Neutrophil (primary cell): ENCODE measurements around the gene NTM.

Experiments
- H3K27ac ChIP-seq: fragments of 200-600 bp; sonication (generic); 2 replicates; pipeline ENCODE4 v1.5.1; 2016; ENCODE audit warnings: mild to moderate bottlenecking, moderate library complexity
- H3K27me3 ChIP-seq: fragments of 200-600 bp; sonication (generic); 2 replicates; pipeline ENCODE4 v1.6.0; 2016; ENCODE audit warnings: mild to moderate bottlenecking
- H3K36me3 ChIP-seq: fragments of 200-600 bp; sonication (generic); 2 replicates; pipeline ENCODE4 v1.5.1; 2017
- H3K4me1 ChIP-seq, 2 experiments: fragments of 200-600 bp in 1 of 2; sonication (generic) in 1 of 2; 1 replicate in 1 of 2; 2 replicates in 1 of 2; pipeline versions ENCODE4 v1.5.1 to v1.6.1; 2013 to 2016; ENCODE audit warnings: low read depth in 1 of 2, low read length in 1 of 2, mild to moderate bottlenecking in 1 of 2, moderate library complexity in 1 of 2; ENCODE audit not compliant: control insufficient read depth in 1 of 2, insufficient read depth in 1 of 2
- H3K4me3 ChIP-seq, 2 experiments: fragments of 200-600 bp in 1 of 2; sonication (generic) in 1 of 2; 1 replicate in 1 of 2; 2 replicates in 1 of 2; pipeline ENCODE4 v1.5.1; 2013 to 2016; ENCODE audit warnings: low read depth in 1 of 2, low read length in 1 of 2, mild to moderate bottlenecking in 1 of 2, moderate library complexity in 1 of 2
- H3K9me3 ChIP-seq: fragments of 200-600 bp; sonication (generic); 2 replicates; pipeline ENCODE4 v1.5.1; 2016
- CTCF ChIP-seq: fragments of 200-600 bp; sonication (generic); IDR thresholded peaks from 2 replicates; pipeline ENCODE4 v1.5.1; 2016; ENCODE audit warnings: antibody characterized with exemption

NTM gene

GRCh38 chr11:131449036-131450019 lies 78.9 kb downstream of the NTM start:
- no peak for TF ChIP-seq CTCF
- no peaks in the 10 kb centered on the region for H3K9me3 ChIP-seq
- no peaks in the 10 kb centered on the region for H3K27me3 ChIP-seq
- no peak overlapping the region for H3K27ac ChIP-seq
- H3K4me1 ChIP-seq, result no peaks in the 10 kb centered on the region
- no peaks in the 10 kb centered on the region for H3K36me3 ChIP-seq
- H3K4me3 ChIP-seq, result no peak overlapping the region

- no peak for TF ChIP-seq CTCF
- Histone ChIP-seq H3K4me1 (no peaks in the 10 kb centered on the region), H3K27me3 (no peaks in the 10 kb centered on the region), H3K27ac (no peak overlapping the region), H3K9me3 (no peaks in the 10 kb centered on the region), H3K36me3 (no peaks in the 10 kb centered on the region), H3K4me3 (no peak overlapping the region)
Observed at GRCh38 chr11:131454490-131454889, 84.1 kb downstream of the NTM start.

DNA sequence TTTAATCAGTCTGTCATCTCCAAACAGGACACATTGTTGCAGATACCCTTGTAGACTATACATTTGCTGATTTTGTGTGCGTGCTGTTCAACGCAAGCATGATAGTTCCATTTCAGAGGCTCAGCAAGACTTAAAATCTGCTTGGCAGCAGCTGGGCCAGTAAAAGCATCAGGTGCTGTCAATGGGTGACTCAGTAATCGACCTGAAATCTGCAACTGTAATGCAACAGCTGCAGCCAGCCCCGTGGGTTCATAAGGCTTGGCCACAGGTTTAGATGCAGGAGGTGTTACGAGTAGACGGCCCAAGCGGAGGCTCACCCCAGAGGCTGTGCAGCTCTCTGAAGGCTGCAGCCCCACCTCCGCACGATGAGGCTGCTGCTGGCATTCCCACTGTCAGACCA lies 84.6 kb downstream of the NTM start:
- H3K36me3 ChIP-seq, result no peaks in the 10 kb centered on the region
- H3K27ac ChIP-seq, result no peak overlapping the region
- no peak for TF ChIP-seq CTCF
- H3K27me3 ChIP-seq, result no peaks in the 10 kb centered on the region
- no peaks in the 10 kb centered on the region for H3K4me1 ChIP-seq
- no peaks in the 10 kb centered on the region for H3K9me3 ChIP-seq
- no peak overlapping the region for H3K4me3 ChIP-seq

DNA sequence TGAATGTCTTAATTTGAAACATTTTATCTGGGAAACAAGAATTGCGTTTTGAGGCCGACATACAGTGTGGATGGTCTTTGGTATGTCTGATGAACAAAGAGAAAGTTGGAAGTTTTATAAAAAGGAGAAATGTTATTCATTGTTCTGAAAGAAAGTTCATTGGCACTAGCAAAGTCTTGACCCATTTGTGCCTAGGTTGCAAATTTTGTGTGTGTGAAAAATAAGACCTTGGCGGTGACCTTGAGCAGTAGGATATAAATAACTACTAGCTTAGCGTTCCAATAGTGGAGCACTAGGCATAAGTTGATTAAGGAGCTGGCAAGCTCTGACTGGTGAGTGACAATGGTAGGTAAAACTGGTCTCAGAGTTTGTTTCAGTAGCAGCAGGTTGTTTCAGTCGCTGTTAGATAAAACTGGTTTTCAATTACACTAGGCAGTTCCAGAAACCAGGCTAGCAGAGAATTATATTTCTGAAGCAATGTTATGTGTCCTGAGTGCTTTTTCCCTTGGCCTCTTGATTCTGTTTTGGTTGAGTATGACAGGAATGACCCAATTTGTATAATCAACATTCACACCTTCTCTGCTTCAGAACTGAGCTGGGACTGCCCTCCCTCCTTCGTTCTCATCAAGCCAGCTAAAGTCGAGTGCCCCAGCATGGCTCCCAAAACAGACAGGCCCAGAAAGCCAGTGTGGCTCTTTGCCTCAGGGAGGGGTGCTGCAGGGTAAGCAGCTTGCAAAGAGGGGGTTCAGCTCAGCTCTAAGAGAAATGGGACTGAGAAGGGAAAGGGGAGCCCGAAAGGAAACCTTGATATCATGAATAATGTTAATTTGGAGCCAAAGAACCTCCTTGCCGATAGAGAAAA lies 85.7 kb downstream of the NTM start:
- Histone ChIP-seq H3K9me3 (no peaks in the 10 kb centered on the region), H3K27me3 (no peaks in the 10 kb centered on the region), H3K4me3 (no peak overlapping the region), H3K4me1 (no peaks in the 10 kb centered on the region), H3K36me3 (no peaks in the 10 kb centered on the region), H3K27ac (no peak overlapping the region)
- no peak for TF ChIP-seq CTCF

DNA sequence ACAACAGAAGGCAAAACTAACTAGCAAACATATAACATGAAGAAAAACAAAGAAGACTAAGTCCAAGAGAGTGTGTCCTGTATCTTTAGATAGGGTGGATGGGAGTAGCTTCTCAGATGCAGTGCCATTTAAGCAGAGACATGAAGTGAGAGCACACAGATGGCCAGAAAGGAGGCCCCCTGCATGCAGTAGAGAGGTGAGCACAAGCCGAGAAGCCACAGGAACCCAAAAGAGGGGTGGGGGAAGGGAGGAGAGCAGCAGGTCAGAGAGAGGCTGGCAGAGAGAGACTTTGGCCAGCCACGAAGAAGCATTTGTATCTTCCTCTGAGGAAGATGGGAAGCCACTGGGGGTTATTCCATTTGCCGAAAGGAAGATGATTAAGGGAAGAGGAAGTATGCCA lies 86.7 kb downstream of the NTM start:
- TF ChIP-seq CTCF, result no peak
- no peaks in the 10 kb centered on the region for H3K4me1 ChIP-seq

More for the DNA sequence above, 86.7 kb downstream of the NTM start:
- Histone ChIP-seq H3K4me3 (no peak overlapping the region), H3K27ac (no peak overlapping the region), H3K9me3 (no peaks in the 10 kb centered on the region), H3K36me3 (no peaks in the 10 kb centered on the region), H3K27me3 (no peaks in the 10 kb centered on the region)
